PC-3 (cell line): ENCODE measurements around the gene MPZL3.

ENCODE experiments used
- CTCF ChIP-seq: fragments of 300-600 bp; sonication (generic); conservative IDR thresholded peaks from 2 replicates; pipeline ENCODE4 v1.5.1; 2017; ENCODE audit warnings: antibody characterized with exemption, low read depth, mild to moderate bottlenecking, low read length
- EZH2 ChIP-seq: fragments of 300-600 bp; sonication (generic); IDR thresholded peaks from one replicate; pipeline ENCODE4 v1.6.1; 2017; ENCODE audit warnings: antibody characterized with exemption, mild to moderate bottlenecking, low read length; ENCODE audit not compliant: unreplicated experiment

GRCh38 chr11:118277312-118277711 lies 25.1 kb upstream of the MPZL3 start:
- TF ChIP-seq CTCF = no peak
- TF ChIP-seq EZH2 = no peak
